ENCODE results near the gene EIF4G3. TPM values are rescaled to one million over a fixed set of nuclear protein-coding genes. Genes with fewer than 3 reads are reported as not detected.

EIF4G3 gene
- total and polyA plus RNA-seq, 9 of the 15 experiments (the other 6 are each of a cell fraction or from before 2014, with no cell fraction given): 6.7 to 40.5 (median 32.1) TPM

- no peak for TF ChIP-seq HOMEZ (CRISPR knock-in tag; IDR thresholded peaks at IDR 0.05)
These were observed 139.6 kb downstream of the EIF4G3 start (continued) for GRCh38 chr1:21037091-21037490.

DNA sequence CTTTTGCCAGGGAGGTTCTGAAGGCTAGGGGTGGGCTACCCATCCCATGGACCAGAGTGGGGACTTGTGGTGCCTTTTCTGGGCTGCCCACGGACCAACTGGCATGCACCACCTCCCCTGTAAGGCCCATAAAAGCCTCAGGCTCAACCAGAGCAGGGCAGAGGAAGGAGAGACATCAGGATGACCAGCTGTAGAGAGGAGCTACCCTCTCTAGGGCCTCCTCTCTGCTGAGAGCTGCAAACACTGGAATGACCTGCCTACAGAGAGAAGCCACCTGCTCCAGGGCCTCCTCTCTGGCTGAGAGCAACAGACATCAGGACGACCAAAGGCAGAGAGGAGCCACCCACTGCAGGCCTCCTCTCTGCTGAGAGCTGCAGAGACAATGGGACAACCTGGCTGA is 140.9 kb downstream of the EIF4G3 start:
- Histone ChIP-seq H3K9me3 (replicated peaks; ENCODE audit: control insufficient read depth, insufficient read depth, low read depth, low read length) (0 out of 2 replicates have a peak, but pooled peaks cover 2% of the 10 kb centered on the region), H3K4me3 (no peak overlapping the region), H3K27me3 (ENCODE audit: control insufficient read depth in 2 of 2, insufficient read depth in 2 of 2, low read length in 2 of 2) (no peaks in the 10 kb centered on the region), H3K9me1 (ENCODE audit: control insufficient read depth, insufficient read depth, low read length) (no peaks in the 10 kb centered on the region), H3K4me2 (ENCODE audit: insufficient read depth, low read length) (no peak overlapping the region), H3K4me1 (replicated peaks in 1 of 2; ENCODE audit: control insufficient read depth in 2 of 2, insufficient read depth in 2 of 2, low read length in 2 of 2) (peaks cover 0 to 14% of the 10 kb centered on the region in 2 experiments; a peak in 1 of 5 replicates), H3K79me2 (ENCODE audit: control insufficient read depth, insufficient read depth, low read length) (no peaks in the 10 kb centered on the region; the same call in 2 of the 3 replicates), H2AFZ (ENCODE audit: low read depth, low read length) (no peak overlapping the region), H3K27ac (ENCODE audit: extremely low read depth, low read depth, low read length) (no peak overlapping the region), H3K9ac (ENCODE audit: insufficient read depth in 1 of 2, low read depth in 2 of 2, low read length in 2 of 2) (no peak overlapping the region), H4K20me1 (replicated peaks; ENCODE audit: control insufficient read depth, insufficient read depth, low read length) (no peaks in the 10 kb centered on the region), H3K36me3 (ENCODE audit: control insufficient read depth, insufficient read depth, low read length) (no peaks in the 10 kb centered on the region)
- in situ Hi-C loops (cut with MboI) (no loop called here), intact Hi-C loops (cut with micrococcal nuclease) (no loop called here)
- DNase-seq (ENCODE audit: extremely low read depth in 1 of 4, low spot score in 3 of 4) (no peak), FAIRE-seq (no peak), ATAC-seq (no peak)
- CTCF ChIA-PET (ENCODE audit: low intra/inter-chr PET ratio): no interaction called here
- no TSS peak for BruUV-seq (replicated peaks)
- 50% methylated on average over 2 of the region's 2 CpGs for WGBS (ENCODE audit: insufficient coverage, low coverage, missing lambda C conversion rate)
- TF ChIP-seq FUS (optimal IDR thresholded peaks at IDR 0.05; ENCODE audit: low read depth, low read length): no peak
- TF ChIP-seq, protein P1, sequence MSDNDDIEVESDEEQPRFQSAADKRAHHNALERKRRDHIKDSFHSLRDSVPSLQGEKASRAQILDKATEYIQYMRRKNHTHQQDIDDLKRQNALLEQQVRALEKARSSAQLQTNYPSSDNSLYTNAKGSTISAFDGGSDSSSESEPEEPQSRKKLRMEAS (CRISPR knock-in tag; IDR thresholded peaks at IDR 0.05): 0 out of 2 replicates have a peak, but pooled peaks have one; percentile 14
- TF ChIP-seq ATF1 (CRISPR knock-in tag; IDR thresholded peaks at IDR 0.05): no peak
- no peak for TF ChIP-seq ATF1 (tag; IDR thresholded peaks at IDR 0.05)
- TF ChIP-seq, protein P2, sequence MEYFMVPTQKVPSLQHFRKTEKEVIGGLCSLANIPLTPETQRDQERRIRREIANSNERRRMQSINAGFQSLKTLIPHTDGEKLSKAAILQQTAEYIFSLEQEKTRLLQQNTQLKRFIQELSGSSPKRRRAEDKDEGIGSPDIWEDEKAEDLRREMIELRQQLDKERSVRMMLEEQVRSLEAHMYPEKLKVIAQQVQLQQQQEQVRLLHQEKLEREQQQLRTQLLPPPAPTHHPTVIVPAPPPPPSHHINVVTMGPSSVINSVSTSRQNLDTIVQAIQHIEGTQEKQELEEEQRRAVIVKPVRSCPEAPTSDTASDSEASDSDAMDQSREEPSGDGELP (CRISPR knock-in tag; IDR thresholded peaks at IDR 0.05; ENCODE audit: borderline replicate concordance): peak; percentile 34; the same call in 1 of the 2 replicates
- TF ChIP-seq CBX5 (IDR thresholded peaks at IDR 0.05; ENCODE audit: borderline replicate concordance, low read depth): 0 out of 2 replicates have a peak, but pooled peaks have one; percentile 55
- peak; percentile 69 for TF ChIP-seq TRIM28 (IDR thresholded peaks at IDR 0.05)
- TF ChIP-seq CBX3 (IDR thresholded peaks at IDR 0.05; ENCODE audit: borderline replicate concordance in 1 of 2, low read length in 2 of 2): peak in 1 of 2 experiments; percentile 39; a peak in 1 of 3 replicates
- POLR2A ChIA-PET: no interaction called here

All from K562 (cell line).